SKM-1 treated with dmso at 0.1 percent for 144 hours (cell line): ENCODE measurements around the gene RPP25L.

Source experiments
- DNase-seq: peaks from one replicate; lab custom pipeline; 2025; ENCODE audit not compliant: unreplicated experiment; lab: John Stamatoyannopoulos, UW

RPP25L gene

GRCh38 chr9:34585946-34586669 is 25.8 kb downstream of the RPP25L start:
- no peak for DNase-seq

GRCh38 chr9:34584970-34585369 is 26.9 kb downstream of the RPP25L start:
- no peak for DNase-seq

- no peak for DNase-seq
Measured at GRCh38 chr9:34582787-34583186, 29.1 kb downstream of the RPP25L start.

GRCh38 chr9:34581318-34581717 is 30.6 kb downstream of the RPP25L start:
- DNase-seq, result no peak

GRCh38 chr9:34580358-34580757 is 31.5 kb downstream of the RPP25L start:
- DNase-seq, result no peak

- no peak for DNase-seq
Measured at GRCh38 chr9:34579808-34580163, 32.1 kb downstream of the RPP25L start.

- DNase-seq, result no peak
Measured at GRCh38 chr9:34579104-34579807, 32.6 kb downstream of the RPP25L start.

- no peak for DNase-seq
Measured at GRCh38 chr9:34578241-34579103, 33.4 kb downstream of the RPP25L start.

GRCh38 chr9:34577400-34578240 is 34.3 kb downstream of the RPP25L start:
- DNase-seq, result no peak

GRCh38 chr9:34576597-34577399 is 35.1 kb downstream of the RPP25L start:
- DNase-seq, result no peak

- DNase-seq, result no peak
Measured at GRCh38 chr9:34575862-34576596, 35.9 kb downstream of the RPP25L start.

GRCh38 chr9:34575241-34575640 is 36.7 kb downstream of the RPP25L start:
- DNase-seq, result no peak

GRCh38 chr9:34574571-34574970 is 37.3 kb downstream of the RPP25L start:
- DNase-seq, result no peak

- no peak for DNase-seq
Measured at GRCh38 chr9:34573599-34574325, 38.1 kb downstream of the RPP25L start.

- DNase-seq, result no peak
Measured at GRCh38 chr9:34572628-34573027, 39.3 kb downstream of the RPP25L start.

- DNase-seq, result no peak
Measured at GRCh38 chr9:34572092-34572491, 39.8 kb downstream of the RPP25L start.

- DNase-seq, result no peak
Measured at GRCh38 chr9:34571481-34571810, 40.5 kb downstream of the RPP25L start.

- DNase-seq, result no peak
Measured at GRCh38 chr9:34570809-34571480, 41.0 kb downstream of the RPP25L start.
